ENCODE data around the gene CCDC120.

DNA sequence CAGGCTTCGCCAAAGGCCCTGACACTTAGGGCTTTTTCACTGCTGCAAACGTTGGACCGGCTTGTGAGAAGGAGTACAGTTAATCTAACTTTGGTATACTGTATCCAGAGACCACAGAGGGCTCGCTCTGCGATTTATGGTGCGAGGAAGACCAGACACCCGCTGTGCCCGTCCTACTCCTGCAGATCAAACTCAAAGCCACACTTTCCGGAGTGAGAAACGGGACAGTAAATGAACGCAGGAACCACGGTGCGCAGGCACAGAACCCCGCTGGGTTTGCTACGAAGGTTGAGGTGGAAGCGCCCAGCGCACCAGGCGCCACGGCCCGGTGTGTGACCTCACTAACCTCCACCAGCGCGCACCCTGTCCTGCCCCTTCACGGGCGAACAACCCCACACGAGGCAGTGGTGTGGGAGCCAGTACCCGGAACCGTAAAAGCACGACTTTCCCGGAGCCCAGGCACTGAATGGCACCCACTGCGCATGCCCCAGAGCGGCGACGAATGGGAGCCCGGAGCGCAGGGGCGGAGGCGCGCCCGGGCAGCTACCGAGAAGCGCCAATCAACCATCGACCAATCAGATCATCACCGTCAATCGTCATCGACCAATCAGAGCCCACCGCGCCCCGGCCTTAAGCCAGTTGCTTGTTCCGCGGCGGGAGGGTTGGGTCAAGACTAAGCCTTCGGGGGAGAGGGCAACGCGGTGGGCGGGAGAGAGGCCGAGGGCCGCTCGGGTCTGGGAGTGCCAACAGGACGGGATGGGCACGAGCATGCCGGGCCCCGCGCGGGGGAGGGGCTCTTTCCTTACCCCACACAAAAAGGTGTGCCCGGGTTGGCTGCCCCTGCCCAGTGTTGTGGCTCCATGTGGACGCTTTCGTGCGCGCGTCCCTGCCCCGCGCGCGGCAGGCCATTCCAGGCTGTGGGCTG, 42.2 kb downstream of the CCDC120 start:
- no peak for TF ChIP-seq CTCF (IDR thresholded peaks at IDR 0.05)
- peak; percentile 72 for TF ChIP-seq POLR2A (IDR thresholded peaks at IDR 0.05)
- TF ChIP-seq POLR2AphosphoS5 (IDR thresholded peaks at IDR 0.05): peak; percentile 78 to 91 (median 86)

Data from transverse colon (tissue), 4 donors.